Mesodermal cell (in vitro differentiated cells): ENCODE measurements around the gene TNXB.

Experiments
- H3K27ac ChIP-seq: 2 replicates; pipeline ENCODE4 v1.7.0; 2013; ENCODE audit warnings: mild to moderate bottlenecking, low read depth, low read length, moderate library complexity; ENCODE audit not compliant: severe bottlenecking
- H3K36me3 ChIP-seq: 2 replicates; pipeline ENCODE4 v1.7.1; 2013; ENCODE audit warnings: mild to moderate bottlenecking, low read length, moderate library complexity; ENCODE audit not compliant: control insufficient read depth, insufficient read depth
- H3K4me1 ChIP-seq: one replicate; pipeline ENCODE4 v1.7.1; 2013; ENCODE audit warnings: mild to moderate bottlenecking, low read length; ENCODE audit not compliant: insufficient read depth, control insufficient read depth, poor library complexity, severe bottlenecking
- H3K4me3 ChIP-seq: 2 replicates; pipeline ENCODE4 v1.7.0; 2013; ENCODE audit warnings: low read length, control low read depth, mild to moderate bottlenecking; ENCODE audit not compliant: insufficient read depth, poor library complexity, severe bottlenecking; ENCODE audit errors: extremely low read depth
- H3K9me3 ChIP-seq: 2 replicates; pipeline ENCODE4 v1.7.1; 2013; ENCODE audit warnings: mild to moderate bottlenecking, low read length, moderate library complexity; ENCODE audit not compliant: control insufficient read depth
- WGBS, 2 experiments: methylation state at CpG; one replicate each; pipeline ENCODE4 v1.1.5; 2013; ENCODE audit warnings: missing lambda C conversion rate in 2 of 2; ENCODE audit not compliant: insufficient coverage in 2 of 2; 5-methylcytosine and 5-hydroxymethylcytosine counted together

TNXB gene

DNA sequence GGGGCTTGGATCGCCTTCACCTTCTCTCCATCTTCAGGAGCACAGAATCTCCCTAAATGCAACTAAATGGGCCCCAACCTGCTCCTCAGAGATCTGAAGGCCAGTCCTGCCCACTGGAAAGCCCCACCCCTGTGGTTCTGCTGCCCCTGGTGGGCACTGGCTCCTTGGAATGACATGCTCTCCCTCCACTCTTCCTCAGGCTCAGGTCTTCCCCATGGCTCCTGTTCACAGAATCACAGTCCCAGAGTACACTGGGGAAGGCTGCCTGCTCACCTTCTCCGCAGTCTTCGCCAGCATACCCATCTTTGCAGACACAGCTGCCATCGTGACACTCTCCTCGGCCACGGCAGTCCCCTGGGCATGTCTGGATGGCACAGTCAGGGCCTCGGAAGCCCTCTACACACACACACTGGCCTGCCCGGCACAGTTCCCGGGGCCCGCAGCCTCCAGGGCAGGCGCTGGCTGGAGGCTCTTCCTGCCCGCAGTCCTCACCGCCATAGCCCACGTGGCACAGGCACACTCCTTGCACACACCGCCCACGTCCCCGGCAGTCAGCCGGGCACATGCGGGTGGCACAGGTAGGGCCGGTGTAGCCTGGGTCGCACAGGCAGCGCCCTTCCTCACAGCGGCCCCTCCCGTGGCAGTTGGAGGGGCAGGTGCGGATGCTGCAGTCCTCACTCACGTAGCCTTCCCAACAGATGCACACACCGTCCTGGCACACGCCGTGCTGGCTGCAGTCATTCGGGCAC lies 13.6 kb downstream of the TNXB start:
- Histone ChIP-seq H3K36me3 (no peaks in the 10 kb centered on the region), H3K4me1 (peaks cover 7% of the 10 kb centered on the region), H3K27ac (no peak overlapping the region), H3K9me3 (no peaks in the 10 kb centered on the region), H3K4me3 (no peak overlapping the region)
- WGBS, 2 experiments = 92% methylated on average over 25 to 30 of the region's 30 CpGs

- WGBS, 2 experiments = 77 to 82% methylated on average over 5 to 6 of the region's 8 CpGs
- no peaks in the 10 kb centered on the region for H3K36me3 ChIP-seq
- H3K9me3 ChIP-seq = no peaks in the 10 kb centered on the region
- no peak overlapping the region for H3K4me3 ChIP-seq
- no peak overlapping the region for H3K27ac ChIP-seq
- peaks cover 7% of the 10 kb centered on the region for H3K4me1 ChIP-seq
Observed at GRCh38 chr6:32092760-32093497, 16.2 kb downstream of the TNXB start.

GRCh38 chr6:32089082-32089828 lies 19.9 kb downstream of the TNXB start:
- Histone ChIP-seq H3K4me1 (peaks cover 7% of the 10 kb centered on the region), H3K36me3 (no peaks in the 10 kb centered on the region), H3K4me3 (no peak overlapping the region), H3K9me3 (no peaks in the 10 kb centered on the region), H3K27ac (no peak overlapping the region)
- 85 to 92% methylated on average over 8 of the region's 10 CpGs for WGBS, 2 experiments

DNA sequence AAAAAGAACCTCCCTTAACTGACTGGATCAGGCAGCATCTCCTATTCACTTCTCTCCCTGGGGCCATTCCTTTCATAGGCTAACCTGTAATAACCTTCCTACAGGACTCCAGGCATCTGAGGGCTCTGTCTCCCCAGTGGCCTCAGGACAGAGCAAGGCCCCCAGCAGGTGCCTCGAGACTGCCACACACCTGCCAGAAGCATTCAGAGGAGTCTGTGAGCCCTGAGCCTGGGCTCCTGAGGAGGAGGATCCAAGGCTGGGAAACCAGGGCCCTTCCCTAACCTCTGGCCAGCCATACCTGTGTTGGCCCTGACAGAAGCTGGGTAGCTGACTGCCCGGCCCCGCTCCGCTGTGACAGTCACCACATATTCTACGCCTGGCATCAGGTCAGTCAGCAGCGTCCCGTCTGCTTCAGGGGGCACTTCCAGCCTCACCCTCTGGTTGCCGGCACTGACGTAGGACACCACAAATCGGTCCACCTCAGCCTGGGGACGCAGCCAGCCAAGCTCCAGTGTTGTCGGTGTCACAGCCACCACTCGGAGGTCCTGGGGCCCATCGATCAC lies 20.6 kb downstream of the TNXB start:
- Histone ChIP-seq H3K36me3 (no peaks in the 10 kb centered on the region), H3K4me1 (peaks cover 7% of the 10 kb centered on the region), H3K9me3 (no peaks in the 10 kb centered on the region), H3K27ac (no peak overlapping the region), H3K4me3 (no peak overlapping the region)
- WGBS, 2 experiments = 93 to 95% methylated on average over 12 to 14 of the region's 14 CpGs

DNA sequence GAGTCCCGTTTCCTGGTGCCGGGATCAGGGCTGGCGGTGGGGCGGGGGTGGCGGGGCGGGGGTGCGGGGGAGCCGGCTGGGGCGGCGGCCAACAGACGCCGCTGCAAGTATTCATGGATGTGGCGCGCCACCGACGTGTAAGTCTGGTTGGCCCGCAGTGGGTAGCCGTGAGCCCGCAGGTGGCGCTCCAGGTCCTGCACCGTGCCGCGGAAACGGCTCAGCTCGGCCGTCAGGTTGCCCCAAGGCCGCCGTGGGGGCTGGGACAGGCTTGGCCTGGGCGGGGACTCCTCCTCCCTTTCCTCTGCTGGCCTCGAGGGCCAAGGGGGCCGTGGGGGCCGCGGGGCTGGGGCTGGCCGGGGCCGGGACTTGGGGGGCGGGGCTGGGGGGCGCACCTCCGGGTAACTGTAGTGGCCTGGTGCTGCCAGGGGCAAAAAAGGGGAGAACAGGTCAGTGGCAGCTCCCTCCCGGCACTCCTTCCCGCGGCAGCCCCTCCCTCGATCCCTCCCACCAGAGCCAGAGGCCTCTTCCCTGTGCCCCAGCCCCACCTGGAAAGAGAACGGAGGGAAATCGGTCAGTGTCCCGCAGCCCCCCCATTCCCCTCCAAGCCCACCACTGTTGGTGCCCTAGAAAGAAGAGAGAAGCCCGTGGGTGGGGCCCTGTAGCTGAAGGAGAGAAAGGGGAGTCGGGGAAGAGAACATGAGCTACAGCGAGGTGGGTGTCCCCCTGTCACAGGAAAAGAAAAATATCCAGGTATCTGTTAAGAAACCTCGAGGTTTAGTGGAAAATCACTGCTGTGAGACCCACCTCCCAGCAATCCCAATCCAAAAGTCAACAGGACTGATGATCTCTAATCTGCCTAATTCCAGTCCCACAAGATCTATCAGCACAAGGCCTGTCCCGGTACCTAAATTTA lies 21.3 kb downstream of the TNXB start:
- no peak overlapping the region for H3K27ac ChIP-seq
- peaks cover 5% of the 10 kb centered on the region for H3K4me1 ChIP-seq
- no peaks in the 10 kb centered on the region for H3K36me3 ChIP-seq
- H3K9me3 ChIP-seq = no peaks in the 10 kb centered on the region
- 8 to 52% methylated on average over 5 to 33 of the region's 50 CpGs for WGBS, 2 experiments
- H3K4me3 ChIP-seq = peak overlapping the region; percentile 8

GRCh38 chr6:32086661-32087573 lies 22.2 kb downstream of the TNXB start:
- H3K36me3 ChIP-seq = no peaks in the 10 kb centered on the region
- peaks cover 11% of the 10 kb centered on the region for H3K4me1 ChIP-seq
- WGBS, 2 experiments = 43 to 47% methylated on average over 30 to 41 of the region's 45 CpGs
- no peak overlapping the region for H3K27ac ChIP-seq
- H3K9me3 ChIP-seq = no peaks in the 10 kb centered on the region
- no peak overlapping the region for H3K4me3 ChIP-seq

DNA sequence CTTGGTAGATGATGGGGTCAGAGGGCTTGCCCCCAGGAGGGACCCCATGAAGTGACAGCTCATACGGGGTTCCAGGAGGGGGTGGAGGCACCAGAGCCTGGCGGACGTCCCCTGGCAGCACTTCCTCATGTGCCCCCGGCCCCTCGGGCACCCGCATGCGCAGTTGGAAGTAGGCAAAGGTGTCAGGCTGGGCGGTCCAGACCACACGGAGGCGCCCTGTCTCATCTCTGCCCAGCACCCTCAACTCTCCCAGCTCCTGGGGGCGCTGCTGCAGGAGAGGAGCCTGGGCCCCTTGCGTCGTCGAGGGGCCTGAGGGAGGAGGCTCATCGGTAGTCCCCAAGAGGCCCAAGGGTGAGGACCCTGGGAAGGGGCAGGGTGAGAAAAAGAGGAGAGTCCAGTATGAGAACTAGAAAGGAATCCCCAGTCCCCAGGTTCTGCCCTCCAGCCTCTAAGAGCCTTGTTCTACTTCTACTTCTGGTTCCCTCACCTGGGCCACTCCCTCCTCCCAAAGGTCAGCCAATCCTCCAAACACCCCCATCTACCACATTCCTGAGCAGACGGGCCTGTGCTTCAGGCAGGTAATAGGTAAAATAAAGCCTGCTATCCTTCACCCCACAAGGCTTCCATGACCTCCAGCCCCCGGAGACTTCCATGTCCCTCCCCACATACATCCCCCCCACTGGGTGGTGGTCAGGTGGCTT lies 23.2 kb downstream of the TNXB start:
- Histone ChIP-seq H3K27ac (no peak overlapping the region), H3K4me1 (peaks cover 18% of the 10 kb centered on the region), H3K36me3 (no peaks in the 10 kb centered on the region), H3K9me3 (no peaks in the 10 kb centered on the region), H3K4me3 (no peak overlapping the region)
- 85 to 88% methylated on average over 6 to 10 of the region's 17 CpGs for WGBS, 2 experiments

DNA sequence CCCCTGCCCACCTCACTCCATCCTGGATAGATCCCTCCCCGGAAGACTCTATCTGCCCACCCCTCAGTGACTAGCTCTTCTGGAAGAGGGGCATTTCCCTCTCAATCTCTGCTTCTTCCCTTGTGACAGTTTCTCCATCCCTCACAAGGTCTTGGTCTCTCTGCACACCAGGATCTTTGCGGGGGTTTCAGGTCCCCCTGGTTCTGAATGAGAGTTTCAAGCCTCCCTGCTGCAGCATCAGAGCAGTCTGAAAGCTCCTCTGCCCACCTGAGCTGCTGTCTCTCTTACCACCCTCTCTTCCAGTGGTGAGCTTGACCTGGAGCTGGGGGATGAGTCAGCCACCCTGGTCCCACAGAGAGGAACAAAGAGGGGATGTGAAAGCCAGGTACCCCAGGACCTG lies 24.4 kb downstream of the TNXB start:
- WGBS, 2 experiments = 79 to 89% methylated on average over 2 of the region's 2 CpGs
- Histone ChIP-seq H3K4me1 (peaks cover 24% of the 10 kb centered on the region), H3K36me3 (no peaks in the 10 kb centered on the region)

More for the DNA sequence above, 24.4 kb downstream of the TNXB start:
- Histone ChIP-seq H3K4me3 (no peak overlapping the region), H3K9me3 (no peaks in the 10 kb centered on the region), H3K27ac (no peak overlapping the region)
